HG02973 (cell line): ENCODE measurements around the gene DAG1.

ENCODE experiments used
- ATAC-seq: cut with Tn5 transposase; IDR thresholded peaks from one replicate; pipeline ENCODE4 v1.9.1; 2021; ENCODE audit warnings: moderate library complexity; ENCODE audit not compliant: unreplicated experiment

DAG1 gene

GRCh38 chr3:49512781-49513355, 42.8 kb downstream of the DAG1 start:
- ATAC-seq = no peak

- ATAC-seq = no peak
Measured at GRCh38 chr3:49513494-49514124, 43.5 kb downstream of the DAG1 start.

GRCh38 chr3:49518016-49518415, 47.9 kb downstream of the DAG1 start:
- ATAC-seq = no peak

GRCh38 chr3:49518441-49518840, 48.4 kb downstream of the DAG1 start:
- ATAC-seq = no peak

GRCh38 chr3:49519296-49519695, 49.2 kb downstream of the DAG1 start:
- no peak for ATAC-seq

- ATAC-seq = no peak
Measured at GRCh38 chr3:49519916-49520385, 49.9 kb downstream of the DAG1 start.

GRCh38 chr3:49523756-49524747, 54.0 kb downstream of the DAG1 start:
- no peak for ATAC-seq

GRCh38 chr3:49529567-49529966, 59.5 kb downstream of the DAG1 start:
- ATAC-seq = no peak

GRCh38 chr3:49530231-49530630, 60.2 kb downstream of the DAG1 start:
- ATAC-seq = no peak

GRCh38 chr3:49530701-49531100, 60.6 kb downstream of the DAG1 start:
- no peak for ATAC-seq

GRCh38 chr3:49531218-49531617, 61.2 kb downstream of the DAG1 start:
- ATAC-seq = no peak

- no peak for ATAC-seq
Measured at GRCh38 chr3:49531715-49532114, 61.6 kb downstream of the DAG1 start.

GRCh38 chr3:49533031-49533430, 63.0 kb downstream of the DAG1 start:
- no peak for ATAC-seq

GRCh38 chr3:49533786-49534519, 63.9 kb downstream of the DAG1 start:
- ATAC-seq = no peak

GRCh38 chr3:49534581-49535441, 64.7 kb downstream of the DAG1 start:
- no peak for ATAC-seq

GRCh38 chr3:49535971-49536874, 66.2 kb downstream of the DAG1 start:
- ATAC-seq = no peak

- ATAC-seq = no peak
Measured at GRCh38 chr3:49536875-49537533, 66.9 kb downstream of the DAG1 start.
